ENCODE measurements around the gene RFNG.

Gene RFNG

GRCh38 chr17:82080048-82080788, 28.6 kb upstream of the RFNG start:
- H3K4me3 ChIP-seq: no peak overlapping the region
- H3K36me3 ChIP-seq (ENCODE audit: insufficient read depth, low read length): peaks cover 68% of the 10 kb centered on the region
- no peak for DNase-seq (ENCODE audit: low read depth, low spot score)
- no peak overlapping the region for H3K27ac ChIP-seq
- no peak for TF ChIP-seq FOXP2 (optimal IDR thresholded peaks at IDR 0.05; ENCODE audit: control extremely low read depth, extremely low read length, insufficient read depth)
- no peak; the same call in 1 of the 2 replicates for TF ChIP-seq POLR2AphosphoS5 (IDR thresholded peaks at IDR 0.05; ENCODE audit: borderline replicate concordance, low read depth, low read length)
- TF ChIP-seq EZH2 (IDR thresholded peaks at IDR 0.05): no peak
- H3K9me3 ChIP-seq (ENCODE audit: low read depth, low read length): no peaks in the 10 kb centered on the region
- no peak overlapping the region for H3K9ac ChIP-seq (ENCODE audit: insufficient read length)

GRCh38 chr17:82079001-82079677, 27.5 kb upstream of the RFNG start:
- peaks cover 57% of the 10 kb centered on the region for H3K36me3 ChIP-seq (ENCODE audit: insufficient read depth, low read length)
- H3K27ac ChIP-seq: no peak overlapping the region
- no peak overlapping the region for H3K9ac ChIP-seq (ENCODE audit: insufficient read length)
- no peak overlapping the region for H3K4me3 ChIP-seq
- H3K9me3 ChIP-seq (ENCODE audit: low read depth, low read length): no peaks in the 10 kb centered on the region
- TF ChIP-seq POLR2AphosphoS5 (IDR thresholded peaks at IDR 0.05; ENCODE audit: borderline replicate concordance, low read depth, low read length) (peak; percentile 13; the same call in 1 of the 2 replicates), EZH2 (IDR thresholded peaks at IDR 0.05) (no peak)
- no peak for DNase-seq (ENCODE audit: low read depth, low spot score)

GRCh38 chr17:82078433-82078832, 26.8 kb upstream of the RFNG start:
- Histone ChIP-seq H3K36me3 (ENCODE audit: insufficient read depth, low read length) (peaks cover 50% of the 10 kb centered on the region; the same call in 1 of the 2 replicates), H3K27ac (0 out of 2 replicates have a peak overlapping the region, but pooled peaks have one; percentile 36)

DNA sequence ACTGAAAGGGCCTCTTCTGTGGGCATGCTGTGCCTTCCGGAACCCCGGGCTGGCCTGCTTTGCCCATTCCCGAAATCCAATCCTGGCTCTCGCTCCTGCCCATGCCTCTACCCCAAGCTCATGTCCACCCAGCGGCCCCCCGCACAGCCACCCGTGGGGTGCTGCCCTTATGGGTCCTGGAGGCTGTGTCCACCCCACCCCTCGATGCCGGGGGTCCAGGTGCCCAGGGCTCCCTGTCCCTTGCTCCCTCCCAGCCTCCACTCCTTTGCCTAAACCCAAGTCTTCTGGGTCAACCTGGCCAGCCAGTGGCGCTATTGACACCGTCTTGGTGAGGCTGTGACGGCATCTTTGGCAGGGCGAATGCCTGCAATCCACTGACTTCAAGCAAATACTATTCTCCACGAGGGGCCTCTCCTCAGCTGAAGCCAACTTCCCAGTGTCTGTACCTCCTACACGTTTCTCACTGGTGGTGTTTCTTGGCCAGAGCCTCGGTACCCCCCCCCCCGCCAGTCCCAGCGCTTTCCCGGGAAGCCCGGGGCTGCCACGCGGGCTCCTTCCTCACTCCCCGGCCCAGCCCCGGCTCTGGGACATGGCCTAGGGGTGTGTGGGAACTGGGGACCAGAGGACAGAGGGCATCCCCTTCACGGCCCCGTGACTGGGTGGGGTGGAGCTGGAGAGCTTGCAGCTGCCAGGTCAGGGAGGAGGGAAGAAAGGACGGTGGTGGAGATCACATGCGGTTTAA, 26.2 kb upstream of the RFNG start:
- peaks cover 44% of the 10 kb centered on the region; the same call in 1 of the 2 replicates for H3K36me3 ChIP-seq (ENCODE audit: insufficient read depth, low read length)
- no peaks in the 10 kb centered on the region for H3K9me3 ChIP-seq (ENCODE audit: low read depth, low read length)
- no peak for TF ChIP-seq EZH2 (IDR thresholded peaks at IDR 0.05)
- TF ChIP-seq FOXP2 (optimal IDR thresholded peaks at IDR 0.05; ENCODE audit: control extremely low read depth, extremely low read length, insufficient read depth): no peak
- TF ChIP-seq POLR2AphosphoS5 (IDR thresholded peaks at IDR 0.05; ENCODE audit: borderline replicate concordance, low read depth, low read length): peak; percentile 49; the same call in 1 of the 2 replicates
- H3K4me3 ChIP-seq: no peak overlapping the region
- no peak for DNase-seq (ENCODE audit: low read depth, low spot score)
- 0 out of 2 replicates have a peak overlapping the region, but pooled peaks have one; percentile 36 for H3K27ac ChIP-seq
- no peak overlapping the region for H3K9ac ChIP-seq (ENCODE audit: insufficient read length)

More at GRCh38 chr17:82078433-82078832, 26.8 kb upstream of the RFNG start:
- Histone ChIP-seq H3K9me3 (ENCODE audit: low read depth, low read length) (no peaks in the 10 kb centered on the region), H3K4me3 (no peak overlapping the region), H3K9ac (ENCODE audit: insufficient read length) (no peak overlapping the region)
- TF ChIP-seq FOXP2 (optimal IDR thresholded peaks at IDR 0.05; ENCODE audit: control extremely low read depth, extremely low read length, insufficient read depth) (no peak), POLR2AphosphoS5 (IDR thresholded peaks at IDR 0.05; ENCODE audit: borderline replicate concordance, low read depth, low read length) (no peak), EZH2 (IDR thresholded peaks at IDR 0.05) (no peak)
- no peak for DNase-seq (ENCODE audit: low read depth, low spot score)

DNA sequence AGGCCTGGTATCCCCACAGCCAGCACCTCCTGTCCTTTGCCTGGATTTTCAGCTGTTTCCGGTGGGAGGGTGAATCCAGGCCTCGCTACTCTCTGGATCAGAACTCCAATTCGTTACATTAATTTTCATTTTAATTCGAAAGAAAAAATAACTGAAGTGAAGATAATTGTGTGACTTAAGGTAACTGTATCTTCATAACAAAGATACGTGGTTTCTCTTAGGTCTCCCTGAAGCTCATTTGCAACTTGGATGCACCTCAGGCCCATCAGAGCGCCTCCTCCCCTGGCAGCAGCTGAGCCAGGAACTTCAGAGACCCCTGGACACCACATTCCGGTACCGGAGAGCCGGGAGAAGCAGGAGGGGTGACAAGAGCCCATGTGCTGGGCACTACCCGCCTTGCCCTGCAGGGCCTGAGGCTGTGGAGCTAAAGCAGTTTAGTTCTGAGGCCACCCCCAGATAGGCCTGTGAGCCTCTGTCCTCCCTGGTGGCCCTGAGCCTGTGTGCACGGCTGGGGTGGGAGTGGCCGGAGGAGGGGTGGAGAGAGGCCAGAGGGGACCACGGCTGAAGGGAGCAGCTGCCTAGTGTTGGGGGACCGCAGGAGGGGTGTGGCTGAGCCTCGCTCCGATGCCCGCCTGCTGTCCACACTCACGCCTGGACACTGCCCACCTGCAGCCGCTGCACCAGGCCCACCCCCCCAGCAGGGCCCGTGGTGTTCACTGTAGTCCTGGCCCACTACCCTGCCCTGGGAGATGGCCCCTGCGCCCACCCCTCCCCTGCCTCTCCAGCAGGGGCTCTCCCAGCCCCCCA, 25.4 kb upstream of the RFNG start:
- no peak for DNase-seq (ENCODE audit: low read depth, low spot score)
- peaks cover 36% of the 10 kb centered on the region; the same call in 1 of the 2 replicates for H3K36me3 ChIP-seq (ENCODE audit: insufficient read depth, low read length)
- 0 out of 2 replicates have a peak, but pooled peaks have one; percentile 34 for TF ChIP-seq POLR2AphosphoS5 (IDR thresholded peaks at IDR 0.05; ENCODE audit: borderline replicate concordance, low read depth, low read length)
- no peak for TF ChIP-seq EZH2 (IDR thresholded peaks at IDR 0.05)
- no peak for TF ChIP-seq FOXP2 (optimal IDR thresholded peaks at IDR 0.05; ENCODE audit: control extremely low read depth, extremely low read length, insufficient read depth)
- H3K9me3 ChIP-seq (ENCODE audit: low read depth, low read length): no peaks in the 10 kb centered on the region
- no peak overlapping the region for H3K4me3 ChIP-seq
- H3K9ac ChIP-seq (ENCODE audit: insufficient read length): no peak overlapping the region
- peak overlapping the region; percentile 56; the same call in 1 of the 2 replicates for H3K27ac ChIP-seq

DNA sequence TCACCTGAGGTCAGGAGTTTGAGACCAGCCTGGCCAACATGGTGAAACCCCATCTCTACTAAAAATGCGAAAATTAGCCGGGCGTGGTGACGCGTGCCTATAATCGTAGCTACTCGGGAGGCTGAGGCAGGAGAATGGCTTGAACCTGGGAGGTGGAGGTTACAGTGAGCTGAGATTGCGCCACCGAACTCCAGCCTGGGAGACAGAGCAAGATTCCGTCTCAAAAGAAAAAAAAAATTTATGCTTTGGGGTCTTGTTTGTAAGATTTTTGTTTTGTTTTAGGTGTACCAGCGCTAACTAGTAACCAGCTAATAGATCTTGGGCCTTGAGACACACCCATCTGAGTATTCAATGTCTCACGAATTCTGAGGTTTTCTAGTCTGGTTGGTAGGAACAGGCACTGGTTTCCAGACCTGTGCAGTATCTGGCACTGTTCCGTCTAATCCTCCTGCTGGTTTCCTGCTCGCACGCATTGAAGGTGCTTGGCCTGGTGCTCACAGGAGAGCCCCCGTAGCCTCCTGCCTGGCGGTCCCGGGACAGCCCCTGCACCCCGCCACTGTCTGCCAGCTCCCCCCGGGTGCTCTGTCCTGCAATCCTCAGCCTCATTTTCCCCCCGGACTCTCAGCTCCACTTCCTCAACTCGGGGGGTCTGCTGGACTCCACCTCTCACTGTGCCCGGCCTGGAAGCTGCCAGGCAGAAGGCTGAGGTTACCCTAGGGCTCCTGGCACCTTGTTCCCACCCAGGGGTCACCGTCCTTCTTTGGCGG, 24.6 kb upstream of the RFNG start:
- Histone ChIP-seq H3K9me3 (ENCODE audit: low read depth, low read length) (no peaks in the 10 kb centered on the region), H3K27ac (peak overlapping the region; percentile 56; the same call in 1 of the 2 replicates), H3K36me3 (ENCODE audit: insufficient read depth, low read length) (peaks cover 30% of the 10 kb centered on the region; the same call in 1 of the 2 replicates), H3K4me3 (no peak overlapping the region), H3K9ac (ENCODE audit: insufficient read length) (no peak overlapping the region)
- DNase-seq (ENCODE audit: low read depth, low spot score): no peak
- TF ChIP-seq FOXP2 (optimal IDR thresholded peaks at IDR 0.05; ENCODE audit: control extremely low read depth, extremely low read length, insufficient read depth) (no peak), POLR2AphosphoS5 (IDR thresholded peaks at IDR 0.05; ENCODE audit: borderline replicate concordance, low read depth, low read length) (no peak), EZH2 (IDR thresholded peaks at IDR 0.05) (no peak)

- H3K9me3 ChIP-seq (ENCODE audit: low read depth, low read length): no peaks in the 10 kb centered on the region
- no peak for DNase-seq (ENCODE audit: low read depth, low spot score)
- H3K9ac ChIP-seq (ENCODE audit: insufficient read length): no peak overlapping the region
- TF ChIP-seq POLR2AphosphoS5 (IDR thresholded peaks at IDR 0.05; ENCODE audit: borderline replicate concordance, low read depth, low read length): no peak
- H3K36me3 ChIP-seq (ENCODE audit: insufficient read depth, low read length): peaks cover 5% of the 10 kb centered on the region; the same call in 1 of the 2 replicates
- no peak overlapping the region for H3K27ac ChIP-seq
- no peak overlapping the region for H3K4me3 ChIP-seq
Observed at GRCh38 chr17:82073446-82073845, 21.8 kb upstream of the RFNG start.

Measured in SK-N-MC (cell line).